HG03045 (cell line): ENCODE measurements around the gene PLEKHA7.

Experiments
- ATAC-seq: cut with Tn5 transposase; IDR thresholded peaks from one replicate; pipeline ENCODE4 v1.9.1; 2021; ENCODE audit warnings: mild to moderate bottlenecking, moderate library complexity; ENCODE audit not compliant: unreplicated experiment

The PLEKHA7 gene

DNA sequence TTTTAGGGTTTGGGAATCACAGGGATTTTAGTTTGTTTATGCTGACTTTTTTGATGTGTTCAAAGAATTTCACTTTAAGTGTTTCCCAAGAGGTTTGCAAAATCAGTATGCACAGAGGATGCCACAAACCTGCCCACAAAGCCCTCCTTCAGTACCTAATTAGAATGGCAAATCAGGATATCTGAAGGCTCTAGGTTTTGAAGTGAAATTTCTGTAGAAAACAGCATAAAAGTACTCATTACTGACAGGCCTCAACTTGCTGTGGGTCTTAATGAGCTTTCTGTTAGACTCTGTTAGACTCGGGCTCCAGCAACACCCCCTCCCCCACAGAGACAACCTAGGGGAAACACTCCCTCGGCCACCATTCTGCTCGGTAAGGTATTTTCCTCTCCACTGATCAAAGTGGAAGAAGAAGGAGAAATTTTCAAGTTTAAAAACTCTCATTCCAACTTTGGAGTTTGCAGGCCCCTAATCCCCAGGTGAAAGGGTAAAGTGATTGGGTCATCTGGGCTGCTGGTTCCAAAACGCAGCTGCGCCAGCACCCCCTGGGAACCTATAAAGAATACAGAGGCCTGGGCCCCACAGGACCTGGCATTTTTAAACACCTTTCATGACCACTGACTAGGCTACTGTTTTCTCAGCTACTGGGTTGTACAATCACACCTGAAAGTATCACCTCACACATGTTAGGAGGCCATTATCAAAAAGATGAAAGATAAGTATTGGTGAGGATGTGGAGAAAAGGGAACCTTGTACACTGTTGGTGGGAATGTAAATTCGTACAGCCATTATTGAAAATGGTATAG lies 67.5 kb downstream of the PLEKHA7 start:
- peak; percentile 60 for ATAC-seq

DNA sequence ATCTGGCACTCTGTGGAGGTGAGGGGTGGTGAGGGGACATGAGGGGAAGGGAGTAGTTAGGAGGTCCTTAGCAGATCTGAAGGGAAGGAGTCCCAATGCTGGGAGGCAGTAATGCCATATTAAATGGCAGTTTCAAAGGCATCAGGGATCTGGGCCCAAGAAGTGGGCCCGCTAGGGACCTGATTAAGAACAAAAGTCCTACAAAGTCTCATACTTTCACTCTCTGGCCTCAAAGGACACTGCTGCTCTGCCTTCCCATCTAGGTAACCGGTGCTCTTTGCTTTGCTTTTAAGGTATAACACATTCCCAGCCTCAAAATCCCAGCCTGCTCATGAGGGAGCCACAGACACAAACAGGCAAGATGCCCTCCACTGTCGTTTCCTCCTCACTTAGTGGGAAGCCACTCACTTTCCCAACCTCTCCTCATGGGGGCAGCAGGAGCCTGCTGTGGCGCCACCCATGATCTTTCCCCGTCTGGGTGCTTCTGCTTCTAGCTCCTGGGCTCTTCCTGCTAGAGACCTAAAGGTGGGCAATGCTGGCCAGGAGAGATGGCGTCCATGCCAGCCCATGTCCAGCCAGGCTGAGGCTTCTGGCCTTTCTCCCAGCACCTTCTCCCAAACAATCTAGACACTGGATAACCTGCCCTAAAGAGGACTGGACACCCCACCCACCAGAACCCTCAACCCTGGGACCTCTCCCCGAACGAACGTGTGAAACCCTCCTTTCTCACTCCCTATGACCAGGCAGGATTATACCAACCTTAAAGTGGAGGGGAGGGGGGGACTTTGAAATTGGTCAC lies 68.3 kb downstream of the PLEKHA7 start:
- ATAC-seq, result peak; percentile 80

DNA sequence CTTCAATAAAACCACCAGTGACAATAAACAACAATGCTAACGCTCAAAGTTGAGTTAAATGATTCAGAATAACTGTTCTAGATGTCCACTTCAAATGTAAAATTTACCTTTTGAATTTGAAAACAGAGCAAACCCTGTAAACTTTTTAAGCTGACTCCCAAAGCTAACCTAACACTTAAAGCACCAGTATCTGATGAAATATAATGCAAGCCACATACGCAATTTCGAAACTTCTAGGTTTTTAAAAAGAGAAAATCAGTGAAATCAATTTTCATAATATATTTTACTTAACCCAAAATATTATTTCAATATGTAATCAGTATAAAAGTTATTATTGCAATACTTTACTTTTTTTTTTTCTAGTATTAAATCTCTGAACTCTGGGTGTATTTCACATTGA lies 71.3 kb downstream of the PLEKHA7 start:
- ATAC-seq, result no peak

DNA sequence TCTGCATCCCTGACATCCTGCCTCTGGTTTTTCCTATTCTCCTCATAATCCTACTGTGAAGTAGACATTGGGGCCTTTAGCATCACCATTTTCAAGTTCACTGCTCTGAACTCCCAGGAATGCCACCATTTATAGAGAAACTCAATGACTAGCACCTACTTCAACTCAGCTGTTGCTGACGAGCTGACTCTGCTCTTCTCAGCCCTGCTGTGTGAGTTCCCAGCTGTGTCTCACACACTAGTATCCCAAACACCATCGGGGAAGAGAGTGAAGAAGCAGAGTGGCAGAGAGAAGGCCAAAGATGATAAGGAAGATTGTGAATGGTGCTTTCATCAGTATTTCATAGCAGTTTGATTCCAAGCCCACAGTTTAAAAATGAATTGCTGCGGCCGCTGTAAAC lies 71.9 kb downstream of the PLEKHA7 start:
- ATAC-seq, result no peak

DNA sequence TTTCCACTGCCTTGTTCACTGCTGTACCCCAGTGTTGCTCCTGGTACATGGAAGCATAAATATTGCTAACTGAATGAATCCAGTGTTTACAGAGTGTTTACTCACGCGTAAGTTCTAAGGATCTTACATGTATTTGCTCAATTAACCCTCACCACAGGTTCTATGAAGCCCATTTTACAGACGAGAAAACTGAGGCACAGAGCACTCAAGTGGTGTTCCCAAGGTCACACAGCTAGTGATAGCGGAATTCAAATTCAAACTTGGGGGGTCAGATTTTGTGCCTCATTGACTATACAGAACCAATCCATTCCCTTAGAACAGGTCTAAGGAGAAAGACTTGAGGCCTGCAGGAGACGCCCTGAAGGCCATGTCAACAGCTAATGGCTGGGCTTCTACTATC lies 72.3 kb downstream of the PLEKHA7 start:
- no peak for ATAC-seq

DNA sequence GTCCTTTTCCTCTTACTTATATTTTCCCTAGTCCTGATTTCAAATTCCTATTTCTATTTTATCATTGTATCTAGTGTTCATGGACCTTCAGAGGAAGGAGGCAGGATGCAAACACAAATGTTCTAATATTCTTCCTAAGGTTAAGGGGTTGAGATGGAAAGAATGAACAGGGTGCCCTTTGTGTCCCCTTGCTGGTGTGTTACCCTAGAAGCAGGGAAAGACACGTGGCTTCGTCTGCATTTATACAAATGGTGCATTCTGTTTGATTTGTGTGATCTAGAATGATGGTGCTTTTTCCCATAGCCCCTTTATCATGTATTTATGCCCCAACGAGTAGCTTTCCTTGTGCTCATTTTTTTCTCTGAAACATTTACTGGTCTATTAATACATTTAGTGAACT lies 76.2 kb downstream of the PLEKHA7 start:
- ATAC-seq, result no peak

DNA sequence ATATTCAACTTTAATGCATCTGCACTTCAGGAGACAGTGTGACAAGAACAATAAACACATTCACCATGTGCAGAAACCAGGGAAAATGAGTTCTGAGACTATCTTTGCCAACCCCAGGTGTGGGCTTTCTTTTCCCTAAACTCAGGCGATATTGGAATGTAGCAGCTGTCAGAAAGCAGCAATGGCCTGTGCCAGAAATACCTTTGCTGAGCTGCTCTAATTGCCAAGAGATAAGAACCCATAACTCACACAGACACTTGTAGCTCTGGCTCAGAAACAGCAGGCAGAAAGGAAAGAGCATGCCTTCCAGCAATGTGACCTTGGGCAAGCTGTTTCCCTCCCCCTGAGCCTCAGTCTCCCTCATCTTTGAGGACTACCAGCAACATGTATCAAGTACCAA lies 77.6 kb downstream of the PLEKHA7 start:
- ATAC-seq, result no peak

DNA sequence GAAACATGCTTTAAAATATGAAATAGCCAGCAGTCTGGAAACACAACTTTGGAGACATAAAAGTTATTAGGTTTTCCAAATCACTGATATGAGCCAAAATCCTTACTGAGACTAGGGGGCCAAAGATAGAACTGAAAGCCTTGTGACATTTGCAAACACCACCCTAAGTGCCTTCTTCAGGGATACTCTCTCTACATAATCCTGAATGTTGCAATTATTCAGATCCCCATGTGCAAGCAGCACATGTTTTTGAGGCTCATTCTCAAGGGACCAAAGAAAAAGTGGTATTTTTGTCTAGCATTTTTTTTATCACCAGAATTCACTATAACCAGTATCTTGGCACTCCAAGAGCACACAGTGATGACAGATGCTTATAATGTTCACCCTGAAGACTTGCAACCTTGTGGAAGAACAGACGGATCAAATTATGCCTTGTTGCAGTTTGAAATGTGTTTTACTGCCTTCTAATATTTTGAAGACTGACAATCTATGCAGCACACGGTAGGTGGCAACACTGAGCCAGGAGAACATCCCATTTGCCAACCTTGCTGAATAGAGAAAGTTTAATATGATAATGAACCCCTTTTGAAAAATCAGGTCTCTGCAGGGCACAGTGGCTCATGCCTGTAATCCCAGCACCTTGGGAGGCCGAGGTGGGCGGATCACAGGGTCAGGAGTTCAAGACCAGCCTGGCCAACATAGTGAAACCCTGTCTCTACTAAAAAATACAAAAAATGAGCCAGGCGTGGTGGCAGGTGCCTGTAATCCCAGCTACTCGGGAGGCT lies 78.5 kb downstream of the PLEKHA7 start:
- no peak for ATAC-seq

DNA sequence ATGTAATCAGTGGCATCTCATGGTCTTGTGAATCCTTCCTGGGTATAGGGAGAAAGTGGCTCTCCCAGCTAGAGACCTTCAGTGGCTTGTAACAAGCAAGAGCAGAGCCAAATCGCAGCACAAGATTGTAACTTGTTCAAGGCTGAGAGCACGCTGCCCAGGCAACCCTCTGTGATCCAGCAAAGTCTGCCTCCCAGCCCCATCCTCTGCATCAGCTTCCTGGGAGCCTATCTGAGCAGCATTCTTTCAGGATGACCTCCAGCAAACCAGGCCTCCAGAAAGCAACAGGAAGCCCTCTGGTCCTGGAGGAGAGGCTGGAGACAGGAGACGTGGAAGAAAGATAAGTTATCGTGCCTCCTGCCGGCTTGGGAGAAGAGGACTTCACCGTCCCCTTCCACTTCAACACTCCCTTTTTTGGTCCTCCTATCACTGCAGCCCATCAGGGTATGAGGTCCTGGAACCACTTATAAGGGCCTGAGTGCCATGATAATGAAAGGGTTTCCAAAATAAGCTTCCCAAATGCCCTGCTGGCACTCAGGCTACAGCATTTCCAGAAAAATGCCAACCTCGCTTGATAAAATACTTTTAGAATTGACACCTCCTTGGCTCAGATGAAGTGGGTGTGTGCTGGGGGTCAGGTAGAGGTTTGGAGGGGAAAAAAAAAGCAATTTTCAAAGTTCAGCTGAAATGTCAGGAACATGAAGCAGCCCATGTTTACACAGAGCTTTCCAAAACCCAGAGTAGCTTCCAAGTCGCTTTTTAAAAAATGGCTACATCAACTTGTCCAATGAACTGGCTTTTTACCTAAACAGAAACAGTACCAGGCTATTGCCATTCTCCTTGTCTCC lies 80.2 kb downstream of the PLEKHA7 start:
- no peak for ATAC-seq

DNA sequence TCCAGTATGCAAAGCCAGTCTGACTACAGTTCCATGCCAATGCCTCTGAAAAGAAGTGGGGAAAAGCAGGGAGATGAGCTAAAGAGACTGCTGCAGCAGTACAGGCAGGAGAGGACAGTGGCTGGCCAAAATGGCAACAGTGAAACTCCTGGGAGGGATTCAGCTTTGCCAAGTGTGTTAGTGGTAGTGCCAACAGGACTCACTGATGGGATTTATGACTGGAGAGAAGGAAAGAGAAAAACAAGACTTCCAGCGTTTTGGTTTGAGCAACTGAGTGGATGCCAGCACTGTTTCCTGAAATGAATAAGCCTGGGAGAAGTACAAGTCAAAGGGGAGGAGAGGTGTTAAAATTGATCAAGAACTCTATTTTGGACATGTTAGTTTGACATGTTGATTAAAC lies 80.9 kb downstream of the PLEKHA7 start:
- ATAC-seq, result no peak

DNA sequence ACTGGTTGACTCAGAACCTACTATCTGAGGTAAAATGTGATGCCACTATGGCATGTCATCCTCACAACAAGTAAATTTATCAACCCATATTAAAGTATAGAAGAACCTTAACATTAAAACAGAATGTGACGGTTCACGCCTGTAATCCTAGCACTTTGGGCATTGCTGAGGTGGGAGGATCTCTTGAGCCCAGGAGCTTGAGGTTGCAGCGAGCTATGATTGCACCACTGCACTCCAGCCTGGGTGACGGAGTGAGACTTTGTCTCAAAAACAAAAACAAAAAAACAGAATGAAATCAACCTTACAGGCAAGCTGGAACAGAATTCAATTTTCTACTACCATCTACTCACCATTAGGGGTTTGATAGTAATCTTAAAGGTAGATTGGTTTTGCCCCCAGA lies 86.2 kb downstream of the PLEKHA7 start:
- ATAC-seq, result no peak

DNA sequence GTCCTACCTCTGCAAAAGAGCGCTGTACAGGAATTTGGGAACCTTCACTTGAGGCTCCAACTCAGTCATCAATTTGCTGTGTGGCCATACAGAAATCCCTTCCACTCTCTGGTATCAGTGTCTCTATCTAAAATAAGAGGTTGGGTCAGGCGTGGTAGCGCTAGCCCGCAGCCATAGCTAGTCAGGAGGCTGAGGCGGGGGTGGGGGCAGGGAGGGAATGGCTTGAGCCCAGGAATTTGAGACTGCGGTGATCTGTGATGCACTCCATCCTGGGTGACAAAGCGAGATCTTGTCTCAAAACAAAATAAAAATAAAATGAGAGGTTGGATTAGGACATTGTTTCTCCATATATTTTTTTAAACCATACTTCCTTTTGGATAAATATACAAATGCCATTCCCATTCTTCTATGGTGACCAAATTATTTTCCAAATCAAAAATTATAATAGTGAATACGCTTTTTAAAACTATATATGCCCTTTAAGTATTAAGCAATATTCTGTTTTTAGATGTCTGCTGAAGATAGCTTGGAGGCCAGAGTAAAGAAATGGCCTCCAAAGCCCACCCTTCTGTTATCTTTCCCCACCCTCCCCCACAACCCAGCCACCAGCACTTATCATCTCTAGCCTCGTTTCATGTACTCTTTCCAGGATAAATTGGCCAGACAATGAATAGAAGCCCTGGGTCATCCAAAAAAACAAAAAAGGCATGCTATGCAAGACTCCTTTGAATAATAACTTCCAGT lies 87.2 kb downstream of the PLEKHA7 start:
- no peak for ATAC-seq

DNA sequence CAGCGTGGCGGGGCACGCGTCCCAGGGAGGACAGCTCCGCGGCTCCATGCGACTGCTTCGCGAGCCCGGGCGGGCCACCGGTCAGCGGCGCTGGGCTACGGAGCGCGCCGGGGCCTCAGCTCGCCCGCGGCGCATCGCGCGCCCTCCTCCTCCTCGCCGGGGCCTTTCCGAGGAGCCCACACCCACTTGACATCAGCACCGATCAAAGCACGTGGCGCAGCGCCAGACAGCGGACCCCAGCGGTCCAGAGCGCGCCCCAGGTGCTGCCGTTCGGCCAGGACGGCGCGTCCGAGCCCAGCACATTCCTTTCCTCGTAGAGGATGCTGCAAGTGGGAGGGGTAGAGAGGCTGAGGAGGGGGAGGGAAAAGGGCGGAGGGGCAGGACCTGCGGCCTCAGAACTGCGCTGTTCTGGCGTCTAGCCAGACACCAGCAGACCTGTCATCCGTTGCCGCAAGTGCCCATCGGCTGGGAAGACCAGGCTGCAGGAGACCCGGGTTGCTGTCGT lies 88.6 kb downstream of the PLEKHA7 start:
- ATAC-seq, result peak; percentile 29

DNA sequence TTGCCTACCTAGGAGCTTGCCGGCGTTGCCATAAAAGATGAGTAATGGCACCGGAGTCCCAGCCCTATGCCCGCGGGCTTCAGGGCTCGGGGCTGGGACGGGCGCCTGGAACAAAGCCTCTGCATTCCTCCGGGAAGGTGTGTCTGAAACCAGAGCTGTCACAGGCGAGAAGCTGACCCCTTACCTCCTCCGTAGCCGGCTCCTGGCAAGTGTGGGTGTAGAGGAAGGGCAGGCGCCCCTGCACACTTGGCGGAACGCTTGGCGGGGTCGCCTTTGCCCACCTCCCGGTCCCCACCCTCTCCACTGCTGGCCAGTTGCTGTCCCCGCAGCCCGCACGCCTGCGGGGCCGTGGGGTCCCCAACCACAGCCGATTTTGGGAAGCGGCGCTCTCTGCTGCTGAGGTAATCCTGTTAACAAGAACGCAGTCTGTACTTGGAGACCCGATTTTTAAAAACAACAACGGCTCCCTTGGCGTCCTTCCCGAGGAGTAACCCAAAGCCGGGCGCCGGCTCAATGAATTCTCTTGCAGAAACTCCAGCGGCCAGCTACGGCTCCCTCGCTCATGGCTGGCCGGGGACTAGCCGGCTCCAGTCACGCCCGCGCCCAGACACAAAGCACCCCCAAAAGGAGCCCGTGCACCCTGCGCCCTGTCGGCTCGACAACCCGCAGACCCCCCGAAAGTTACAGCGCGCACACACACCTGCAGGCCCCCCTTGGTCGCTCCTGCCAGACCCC lies 89.2 kb downstream of the PLEKHA7 start:
- peak; percentile 8 for ATAC-seq

DNA sequence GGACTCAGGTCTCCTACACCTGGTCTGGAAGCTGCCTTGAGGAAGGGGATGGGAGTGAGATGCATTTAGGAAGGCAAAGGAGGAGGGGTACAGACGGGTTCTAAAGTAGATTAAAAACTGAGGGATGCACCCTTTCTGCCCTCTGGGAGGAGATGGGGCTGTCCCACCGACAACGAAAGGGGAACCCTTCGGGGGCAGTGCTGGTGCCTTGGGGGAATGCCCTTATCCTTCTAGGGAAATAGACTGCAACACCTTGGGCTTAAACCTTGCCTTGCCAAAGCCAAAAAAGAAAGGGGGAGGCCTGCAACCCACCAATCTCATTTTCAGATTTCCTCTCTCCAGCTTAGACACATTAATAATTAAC lies 89.8 kb downstream of the PLEKHA7 start:
- ATAC-seq, result peak; percentile 50

DNA sequence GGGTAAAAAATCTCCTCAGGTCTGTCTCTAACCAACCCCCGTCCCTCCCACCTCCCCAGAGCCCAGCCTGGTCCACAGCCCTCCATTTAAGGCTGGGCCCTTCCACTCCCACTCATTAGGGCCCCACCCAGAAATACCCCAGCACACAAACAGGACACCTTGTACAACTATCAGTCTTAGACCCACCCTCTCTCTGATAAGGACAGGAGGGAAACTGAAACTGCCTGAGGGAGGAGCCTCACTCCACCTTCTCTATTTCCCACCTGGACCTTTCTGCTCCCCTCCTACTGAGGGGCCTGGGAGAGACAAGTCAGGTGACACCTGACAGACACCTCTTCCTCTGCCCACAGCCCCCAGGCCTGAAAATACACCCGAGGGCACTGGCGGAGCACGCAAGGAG lies 90.2 kb downstream of the PLEKHA7 start:
- ATAC-seq, result peak; percentile 38

DNA sequence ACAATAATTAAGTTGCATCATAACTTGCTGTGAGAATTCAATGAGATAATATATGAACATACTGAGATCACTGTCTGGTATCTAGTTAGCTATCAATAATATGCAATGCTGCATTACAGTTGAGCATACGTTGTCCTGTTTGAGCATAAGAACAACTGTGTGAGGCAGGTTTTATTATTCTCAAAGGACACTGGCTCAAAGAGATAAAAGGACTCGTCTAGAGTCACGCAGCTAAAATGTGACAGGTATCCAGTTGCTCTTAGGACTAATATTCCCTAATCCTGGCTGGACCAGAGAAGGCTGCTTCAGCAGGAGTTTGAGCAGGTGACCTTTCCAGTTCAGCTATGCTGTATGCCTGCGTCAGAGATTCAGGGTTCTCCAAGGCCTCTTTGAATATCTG lies 92.5 kb downstream of the PLEKHA7 start:
- no peak for ATAC-seq

DNA sequence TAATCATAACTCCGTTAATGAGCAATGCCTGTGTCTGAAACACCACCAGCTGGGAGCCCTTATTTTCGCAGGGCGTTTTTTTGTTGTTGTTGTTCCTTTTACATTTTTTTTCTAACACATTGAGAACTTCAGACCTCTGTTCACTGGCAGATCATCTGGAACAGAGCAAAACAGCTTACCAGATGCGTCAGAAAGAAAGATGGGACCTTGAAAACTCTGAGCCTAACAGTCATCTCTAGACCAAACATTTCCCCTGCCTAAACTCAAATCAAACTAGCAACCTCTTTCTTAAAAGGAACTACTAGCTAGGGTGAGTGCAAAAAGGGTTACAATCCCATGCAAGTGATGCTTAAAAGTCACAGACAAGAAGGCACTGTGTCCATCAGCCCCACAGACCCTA lies 93.2 kb downstream of the PLEKHA7 start:
- ATAC-seq, result no peak

DNA sequence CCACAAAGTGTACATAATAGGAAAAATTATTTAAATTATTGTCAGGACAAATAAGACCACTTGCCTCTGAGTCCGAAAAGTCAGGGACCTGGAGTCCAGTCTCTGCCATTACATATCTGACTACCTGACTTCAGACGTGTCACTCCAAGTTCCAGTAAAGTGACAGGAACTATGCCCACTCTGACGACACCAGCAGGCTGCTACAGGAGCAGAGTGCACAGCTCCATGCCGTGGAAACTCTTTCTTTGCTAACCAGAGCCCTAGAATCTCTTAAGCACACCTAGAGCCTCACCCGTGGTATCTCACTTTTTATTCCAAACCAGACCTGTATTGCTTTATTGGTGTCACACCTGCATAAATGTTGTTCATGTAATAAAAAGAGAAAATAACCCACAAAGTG lies 93.7 kb downstream of the PLEKHA7 start:
- no peak for ATAC-seq
